NCI-H2227 (cell line): ENCODE data around the gene KRT35.

Experiments used
- DNase-seq: peaks from one replicate; lab custom pipeline; 2025; ENCODE audit not compliant: unreplicated experiment; lab: John Stamatoyannopoulos, UW

Gene KRT35

DNA sequence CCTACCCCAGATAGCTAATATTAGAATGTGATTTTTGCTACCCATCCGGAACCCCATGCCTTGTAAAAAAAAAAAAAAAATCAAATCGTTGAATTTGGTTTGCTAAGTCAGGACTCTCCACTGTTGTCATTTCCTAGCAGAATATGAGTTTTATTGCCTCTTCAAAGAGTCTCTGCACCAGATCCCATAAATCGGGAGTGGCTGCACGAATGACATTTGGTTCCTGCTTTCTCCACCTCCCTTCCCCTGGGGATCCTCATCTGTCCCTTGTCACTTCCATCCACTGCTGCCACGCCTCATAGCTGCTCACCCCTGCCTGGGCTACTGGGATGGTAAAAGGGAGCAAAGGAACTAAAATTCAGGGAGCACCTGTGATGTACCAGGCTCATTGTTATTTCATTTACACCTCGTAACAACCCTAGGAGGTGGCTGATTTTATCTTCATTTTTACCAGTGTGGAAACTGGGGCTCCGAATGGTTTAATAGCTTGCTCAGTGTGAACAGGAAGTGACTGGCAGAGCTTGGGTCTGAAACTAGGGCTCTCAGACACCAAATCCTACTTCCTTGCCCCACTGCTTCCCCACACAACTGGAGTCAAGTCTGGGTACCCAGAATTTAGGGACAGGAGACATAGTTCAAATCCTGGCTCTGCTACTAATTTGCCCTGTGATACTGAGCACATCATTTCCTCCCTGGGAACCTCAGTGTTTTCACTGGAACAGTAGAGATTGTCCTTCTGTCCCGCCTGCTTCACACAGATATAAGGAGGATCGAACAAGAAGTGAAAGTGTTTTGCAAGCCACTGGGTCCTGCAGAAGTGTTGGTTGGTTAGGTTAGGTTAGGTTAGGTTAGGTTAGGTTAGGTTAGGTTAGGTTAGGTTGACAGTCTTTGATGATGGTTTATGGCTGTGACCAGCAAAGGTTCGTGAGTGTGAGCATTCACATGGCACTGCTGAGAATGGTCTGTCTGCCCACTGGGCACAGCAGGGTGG lies 9.3 kb upstream of the KRT35 start:
- no peak for DNase-seq

DNA sequence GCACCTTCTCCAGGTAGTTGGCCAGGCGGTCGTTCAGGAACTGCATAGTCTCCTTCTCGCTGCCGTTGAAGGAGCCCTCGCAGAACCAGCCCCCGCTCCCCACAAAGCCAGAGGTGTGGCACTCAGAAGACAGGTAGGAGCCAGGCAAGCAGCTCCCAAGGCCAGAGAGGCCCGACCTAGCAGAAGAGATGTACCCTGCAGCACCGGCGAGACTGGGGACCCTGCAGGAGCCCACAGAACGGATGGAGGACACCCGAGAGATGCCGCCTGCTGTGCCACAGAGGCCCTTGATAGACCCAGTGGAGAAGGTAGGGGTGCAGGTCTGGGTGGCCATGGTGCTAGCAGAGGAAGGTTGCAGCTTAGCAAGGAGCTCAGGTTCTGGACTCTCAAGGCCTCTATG lies 8.6 kb upstream of the KRT35 start, which contains the start of gene KRT36:
Gene KRT36 (minus strand): TSS at position 380 of the 400 bp plus-strand sequence. CDS start 46 bp downstream, at position 334.
- no peak for DNase-seq

- DNase-seq = no peak
Measured at GRCh38 chr17:41486809-41487530, 6.0 kb upstream of the KRT35 start.

DNA sequence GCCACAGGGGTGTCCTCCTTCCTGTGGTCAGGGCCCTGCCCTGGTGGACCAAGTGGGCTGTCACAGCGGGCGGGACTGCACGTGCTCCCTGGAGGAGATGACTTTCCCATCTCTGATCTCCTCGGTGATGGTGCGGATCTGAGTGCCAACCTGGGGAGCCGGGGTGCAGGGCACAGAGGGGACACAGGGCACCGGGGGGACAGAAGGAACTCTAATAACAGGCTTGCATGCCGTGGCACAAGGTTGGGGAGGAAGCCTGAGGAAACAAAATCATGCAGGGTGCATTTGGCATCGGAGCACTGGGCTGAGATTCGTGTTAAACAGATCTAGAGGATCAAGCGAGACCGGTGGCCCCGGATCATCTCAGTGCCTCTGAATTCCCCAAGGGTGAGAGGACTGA lies 5.4 kb upstream of the KRT35 start:
- no peak for DNase-seq

GRCh38 chr17:41484920-41485904 lies 4.3 kb upstream of the KRT35 start:
- DNase-seq = no peak

GRCh38 chr17:41483991-41484826 lies 3.3 kb upstream of the KRT35 start:
- no peak for DNase-seq

DNA sequence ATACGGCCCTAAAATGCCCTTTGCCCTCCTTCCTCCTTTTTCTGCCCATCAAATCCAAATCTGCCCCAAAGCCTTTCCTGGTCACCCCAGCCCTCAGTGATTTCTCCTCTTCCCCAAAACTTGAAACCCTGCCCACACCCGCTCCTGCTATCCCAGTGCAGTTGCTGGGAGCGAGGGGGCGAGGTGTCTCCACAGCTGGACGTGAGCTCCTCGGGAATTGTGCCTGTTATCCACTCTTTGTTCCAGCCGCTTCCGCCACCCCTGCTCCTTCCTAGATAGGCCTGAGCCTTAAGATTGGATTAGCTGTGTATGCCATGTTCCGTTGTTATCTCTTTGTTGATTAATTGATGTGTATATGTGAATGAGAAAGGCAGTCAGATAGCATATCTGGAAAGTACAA lies 2.6 kb upstream of the KRT35 start:
- DNase-seq = no peak

GRCh38 chr17:41480581-41480980 lies 370 bp downstream of the KRT35 start:
- DNase-seq = no peak

DNA sequence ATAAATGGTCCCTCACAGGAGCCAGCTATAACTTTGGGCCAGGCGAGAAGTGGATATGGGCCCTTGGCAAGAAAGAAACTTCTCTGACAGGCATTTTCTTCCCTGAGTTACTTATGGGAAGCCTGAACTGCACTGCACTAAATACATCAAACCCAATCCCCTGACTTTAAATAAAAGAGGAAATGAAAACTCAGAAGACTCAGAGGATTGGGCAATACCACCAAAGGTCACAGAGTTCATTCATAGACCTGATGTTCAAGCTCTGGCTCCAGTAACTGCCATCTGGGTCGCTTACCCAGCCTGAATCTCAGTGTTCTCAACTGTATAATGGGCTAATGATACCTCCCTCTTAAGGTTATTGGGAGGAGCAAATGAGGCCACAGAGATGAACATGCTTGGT lies 815 bp downstream of the KRT35 start:
- DNase-seq = no peak

GRCh38 chr17:41478237-41478636 lies 2.7 kb downstream of the KRT35 start:
- no peak for DNase-seq

- DNase-seq = no peak
Measured at GRCh38 chr17:41476866-41477815, 3.8 kb downstream of the KRT35 start.

DNA sequence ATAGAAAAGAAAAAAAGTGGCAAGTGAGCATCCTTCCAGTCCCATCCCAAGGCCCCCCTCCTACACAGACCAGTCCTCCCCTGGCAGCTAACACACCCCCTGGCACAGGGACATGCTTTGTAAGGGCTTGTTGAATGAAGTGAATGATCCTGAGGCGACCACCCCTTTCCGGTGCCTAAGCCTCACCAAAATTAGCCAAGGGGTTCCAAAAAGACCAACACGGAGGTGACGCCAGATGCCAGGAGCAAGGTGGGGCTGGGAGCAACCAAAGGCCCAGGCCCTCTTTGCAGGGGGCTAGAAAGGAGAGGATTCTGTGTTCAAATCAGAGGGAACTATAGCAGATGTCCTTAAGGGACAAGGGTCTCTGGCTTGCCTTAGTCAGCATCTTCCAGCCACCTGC lies 5.5 kb downstream of the KRT35 start:
- DNase-seq = no peak

DNA sequence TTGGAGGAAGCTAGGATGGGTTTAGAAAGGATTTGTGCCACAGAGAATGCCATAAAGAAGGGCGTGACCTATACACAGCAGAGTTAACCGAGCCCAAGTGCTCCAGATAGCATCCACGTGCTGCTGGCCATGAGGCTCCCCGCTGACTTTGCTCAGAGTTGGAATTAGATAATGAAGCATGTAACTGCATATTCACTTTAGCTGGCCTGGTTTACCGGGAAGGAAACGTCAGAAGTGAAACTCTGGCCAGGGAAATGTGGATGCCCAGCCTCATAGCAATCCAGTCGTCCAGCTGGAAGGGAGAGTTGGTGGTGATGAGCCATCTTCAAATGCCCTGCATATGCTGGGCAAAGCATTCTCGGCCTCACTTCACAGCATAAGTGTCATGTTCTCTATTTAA lies 6.1 kb downstream of the KRT35 start:
- DNase-seq = no peak

- DNase-seq = no peak
Measured at GRCh38 chr17:41468346-41468745, 12.6 kb downstream of the KRT35 start.

GRCh38 chr17:41467561-41467960 lies 13.4 kb downstream of the KRT35 start:
- DNase-seq = no peak

DNA sequence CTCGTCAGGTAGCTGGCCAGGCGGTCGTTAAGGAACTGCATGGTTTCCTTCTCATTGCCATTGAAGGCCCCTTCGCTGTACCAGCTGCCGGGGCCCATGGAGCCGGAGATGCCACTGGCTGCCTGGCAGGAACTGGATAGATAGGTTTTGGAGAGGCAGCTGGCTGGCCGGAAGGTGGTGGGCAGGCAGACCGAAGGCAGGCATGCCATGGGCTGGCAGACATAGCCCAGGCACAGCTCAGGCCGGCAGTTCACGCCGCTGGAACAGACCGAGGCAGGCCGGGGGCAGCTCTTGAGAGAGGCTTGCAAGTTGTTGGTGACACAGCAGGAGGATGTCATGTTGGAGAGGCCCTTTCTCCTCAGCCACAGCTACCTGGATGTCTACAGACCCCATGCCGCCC lies 14.0 kb downstream of the KRT35 start, which contains the start of gene KRT32:
Gene KRT32 (minus strand): TSS at position 399 of the 400 bp plus-strand sequence. CDS start 61 bp downstream, at position 338.
- no peak for DNase-seq

DNA sequence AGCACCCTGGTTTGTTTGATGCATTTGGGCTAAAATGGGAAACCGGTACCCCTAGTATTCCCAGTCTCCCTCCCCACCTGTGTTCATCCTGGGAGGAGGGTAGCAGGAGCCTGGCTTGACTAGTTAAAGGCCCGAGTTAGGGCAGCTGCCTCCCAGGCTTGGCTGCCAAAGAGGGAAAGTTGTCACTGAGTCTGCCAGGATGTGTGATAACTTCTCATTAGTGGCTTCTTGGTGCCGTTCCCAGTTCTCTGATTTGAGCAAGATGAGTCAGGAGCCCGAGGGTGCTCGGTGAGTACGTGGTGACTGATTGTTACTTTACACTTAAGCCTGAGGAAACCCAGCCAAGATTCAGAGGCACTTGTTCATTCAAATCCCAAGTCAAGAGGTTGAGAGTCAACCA lies 16.3 kb downstream of the KRT35 start:
- DNase-seq = no peak

DNA sequence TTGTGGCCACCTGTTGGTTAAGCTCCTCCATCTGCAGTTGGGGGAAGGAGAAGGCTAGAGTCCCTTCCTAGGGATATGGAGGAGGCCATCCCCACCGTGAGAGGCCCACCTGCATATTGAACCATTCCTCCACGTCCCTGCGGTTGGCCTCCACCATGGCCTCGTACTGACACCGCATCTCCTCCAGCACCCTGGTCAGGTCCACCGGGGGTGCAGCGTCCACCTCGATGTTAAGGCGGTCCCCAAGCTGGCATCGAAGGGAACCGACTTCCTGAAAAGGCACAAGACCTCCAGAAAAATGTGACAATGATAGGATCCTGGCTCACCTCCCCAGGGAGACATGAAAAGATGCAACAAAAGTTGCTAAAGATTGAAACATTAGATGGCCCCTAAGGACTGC lies 16.8 kb downstream of the KRT35 start:
- DNase-seq = no peak

- no peak for DNase-seq
Measured at GRCh38 chr17:41463746-41464145, 17.2 kb downstream of the KRT35 start.
